Peyer's patch (tissue), 4 donors: ENCODE data around the gene TMEM229B.

Source experiments
- CTCF ChIP-seq, 6 experiments: fragments of 450-650 bp in 4 of 6; fragments of 200-600 bp in 2 of 6; sonication (generic) in 1 of 6; IDR thresholded peaks; one replicate each; pipeline ENCODE4 v1.5.1; 2017 to 2019; ENCODE audit warnings: antibody characterized with exemption in 6 of 6, mild to moderate bottlenecking in 3 of 6, moderate library complexity in 1 of 6
- POLR2A ChIP-seq, 2 donors: fragments of 450-650 bp; IDR thresholded peaks; one replicate each; pipeline ENCODE4 v1.5.1; 2017; ENCODE audit warnings: antibody characterized with exemption in 2 of 2, mild to moderate bottlenecking in 2 of 2, moderate library complexity in 2 of 2

GRCh38 chr14:67491285-67491684 is 2.8 kb upstream of the TMEM229B start:
- TF ChIP-seq CTCF (IDR thresholded peaks at IDR 0.05) (no peak), POLR2A (IDR thresholded peaks at IDR 0.05) (no peak)
